HCT116 (cell line): Measurements from ENCODE around the gene WDR37. TPM values are rescaled to one million over a fixed set of nuclear protein-coding genes. Genes with fewer than 3 reads are reported as not detected.

Source experiments
- ATAC-seq: fragments of 200-7000 bp; cut with Tn5 transposase; 2 replicates; pipeline ENCODE4 v1.9.1; 2020; ENCODE audit warnings: mild to moderate bottlenecking, moderate library complexity
- Bru-seq: library from RNA; stranded (reverse); fragments of 400-500 nt; gene quantifications from one replicate; lab custom pipeline; 2021; lab: Mats Ljungman, UMichigan
- BruChase-seq, 2 experiments: library from RNA; stranded (reverse); fragments of 400-500 nt; gene quantifications; one replicate each; lab custom pipeline; 2021; lab: Mats Ljungman, UMichigan
- BruUV-seq: library from RNA; stranded (reverse); fragments of 400-500 nt; replicated peaks from 2 replicates; lab custom pipeline; 2021; lab: Mats Ljungman, UMichigan
- CTCF ChIA-PET: fragments of 300-600 bp; sonication (Branson Sonifier 250); formaldehyde crosslinking; loops from one replicate; lab custom pipeline; 2021; ENCODE audit warnings: antibody characterized with exemption; lab: Charles Lee
- POLR2A ChIA-PET: fragments of 300-600, 350-600 bp; sonication (Branson Sonifier 250); formaldehyde crosslinking; loops from one replicate; lab custom pipeline; 2021; ENCODE audit warnings: antibody characterized with exemption; lab: Charles Lee
- RAD21 ChIA-PET, 2 experiments: fragments of 300-600 bp; sonication (Branson Sonifier 250); formaldehyde crosslinking; loops; one replicate each; lab custom pipeline; 2023; ENCODE audit warnings: low total read pairs in 2 of 2; ENCODE audit not compliant: uncharacterized antibody in 2 of 2, unreplicated experiment in 2 of 2, low non-redundant PET in 1 of 2; lab: Charles Lee
- DNase-seq: peaks from one replicate; pipeline ENCODE4 v3.0.0-alpha.2; 2010; ENCODE audit warnings: low read depth, low spot score
- H2AFZ ChIP-seq: fragments of 200-600 bp; shearing (Covaris generic), sonication (generic); 2 replicates; pipeline ENCODE4 v1.6.1; 2017; ENCODE audit warnings: low read depth, mixed run types, mixed read lengths, antibody characterized with exemption, low read length; ENCODE audit not compliant: poor library complexity, severe bottlenecking
- H3K27ac ChIP-seq: 2 replicates; pipeline ENCODE4 v1.5.1; 2012; ENCODE audit warnings: low read depth, low read length
- H3K27me3 ChIP-seq: fragments of 200-600 bp; sonication (generic); 2 replicates; pipeline ENCODE4 v1.6.1; 2016; ENCODE audit warnings: mixed run types, low read length, mixed read lengths; ENCODE audit not compliant: insufficient read depth
- H3K36me3 ChIP-seq, 2 experiments: fragments of 200-500 bp in 1 of 2; fragments of 200-600 bp in 1 of 2; sonication (Bioruptor generic) in 1 of 2; sonication (generic) in 1 of 2; 2 replicates each; pipeline versions ENCODE4 v1.5.1 to v1.6.1; 2014 to 2016; ENCODE audit warnings: low read length in 2 of 2, inconsistent platforms in 1 of 2, mixed read lengths in 1 of 2, mixed run types in 1 of 2; ENCODE audit not compliant: insufficient read depth in 2 of 2, control insufficient read depth in 1 of 2
- H3K4me1 ChIP-seq, 2 experiments: fragments of 200-600 bp in 1 of 2; sonication (generic) in 1 of 2; 2 replicates each; pipeline versions ENCODE4 v1.5.1 to v1.6.1; 2012 to 2017; ENCODE audit warnings: low read length in 2 of 2, inconsistent platforms in 1 of 2, mild to moderate bottlenecking in 1 of 2, mixed read lengths in 1 of 2, mixed run types in 1 of 2, moderate library complexity in 1 of 2; ENCODE audit not compliant: insufficient read depth in 2 of 2, control insufficient read depth in 1 of 2
- H3K4me2 ChIP-seq: fragments of 200-600 bp; sonication (generic); 2 replicates; pipeline ENCODE4 v1.6.1; 2017; ENCODE audit warnings: mixed run types, low read length, mixed read lengths
- H3K4me3 ChIP-seq, 2 experiments: fragments of 200-600 bp in 1 of 2; sonication (generic) in 1 of 2; replicated peaks in 1 of 2; 2 replicates each; pipeline ENCODE4 v1.5.1; 2011 to 2016; ENCODE audit warnings: low read length in 2 of 2, control low read depth in 1 of 2, low read depth in 1 of 2, mild to moderate bottlenecking in 1 of 2, mixed read lengths in 1 of 2, mixed run types in 1 of 2
- H3K79me2 ChIP-seq: fragments of 200-600 bp; sonication (generic); 2 replicates; pipeline ENCODE4 v1.6.1; 2017; ENCODE audit warnings: mild to moderate bottlenecking, mixed run types, low read length, moderate library complexity, mixed read lengths; ENCODE audit not compliant: insufficient read depth
- H3K9ac ChIP-seq: fragments of 200-600 bp; sonication (generic); 2 replicates; pipeline ENCODE4 v1.6.1; 2016; ENCODE audit warnings: low read length, mixed read lengths
- H3K9me2 ChIP-seq: fragments of 200-600 bp; sonication (generic), shearing (Covaris generic); 2 replicates; pipeline ENCODE4 v1.6.1; 2017; ENCODE audit warnings: mixed run types, mild to moderate bottlenecking, moderate library complexity; ENCODE audit not compliant: insufficient read depth
- H3K9me3 ChIP-seq, 2 experiments: fragments of 200-500 bp in 1 of 2; fragments of 200-600 bp in 1 of 2; sonication (Bioruptor generic) in 1 of 2; sonication (generic) in 1 of 2; 2 replicates each; pipeline ENCODE4 v1.6.1; 2014 to 2017; ENCODE audit warnings: low read length in 2 of 2, mixed read lengths in 2 of 2, inconsistent platforms in 1 of 2, low read depth in 1 of 2, mild to moderate bottlenecking in 1 of 2, mixed run types in 1 of 2, moderate library complexity in 1 of 2; ENCODE audit not compliant: control insufficient read depth in 1 of 2, insufficient read depth in 1 of 2
- H4K20me1 ChIP-seq: fragments of 200-600 bp; sonication (generic), shearing (Covaris generic); 2 replicates; pipeline ENCODE4 v1.6.1; 2017; ENCODE audit warnings: mixed run types, mild to moderate bottlenecking, moderate library complexity; ENCODE audit not compliant: insufficient read depth
- CEBPB ChIP-seq: IDR thresholded peaks from 2 replicates; pipeline ENCODE4 v1.6.1; 2012; ENCODE audit warnings: low read depth
- EGR1 ChIP-seq: IDR thresholded peaks from 2 replicates; pipeline ENCODE4 v1.6.1; 2012; ENCODE audit warnings: low read depth
- ELF1 ChIP-seq: IDR thresholded peaks from 2 replicates; pipeline ENCODE4 v1.6.1; 2012; ENCODE audit warnings: low read depth, borderline replicate concordance
- EZH2 ChIP-seq: fragments of 200-600 bp; sonication (generic); IDR thresholded peaks from 2 replicates; pipeline ENCODE4 v1.6.1; 2017; ENCODE audit warnings: antibody characterized with exemption, mixed run types
- EZH2phosphoT487 ChIP-seq: fragments of 200-600 bp; IDR thresholded peaks from 2 replicates; pipeline ENCODE4 v1.6.1; 2018; ENCODE audit warnings: antibody characterized with exemption, borderline replicate concordance
- FOSL1 ChIP-seq: IDR thresholded peaks from 2 replicates; pipeline ENCODE4 v1.6.1; 2012; ENCODE audit warnings: low read depth
- JUND ChIP-seq: IDR thresholded peaks from 2 replicates; pipeline ENCODE4 v1.6.1; 2012
- MAX ChIP-seq: IDR thresholded peaks from 2 replicates; pipeline ENCODE4 v1.6.1; 2012
- POLR2AphosphoS5 ChIP-seq: IDR thresholded peaks from 2 replicates; pipeline ENCODE4 v1.6.1; 2011; ENCODE audit warnings: mild to moderate bottlenecking, low read depth, low read length, moderate library complexity
- RAD21 ChIP-seq: IDR thresholded peaks from 2 replicates; pipeline ENCODE4 v1.6.1; 2012; ENCODE audit warnings: low read depth, mild to moderate bottlenecking
- SIN3A ChIP-seq: IDR thresholded peaks from 2 replicates; pipeline ENCODE4 v1.6.1; 2012; ENCODE audit warnings: low read depth
- SRF ChIP-seq: IDR thresholded peaks from 2 replicates; pipeline ENCODE4 v1.6.1; 2012; ENCODE audit warnings: low read depth
- TCF7L2 ChIP-seq: IDR thresholded peaks from 2 replicates; pipeline ENCODE4 v1.7.0; 2011; ENCODE audit warnings: borderline replicate concordance, inconsistent platforms; ENCODE audit not compliant: insufficient read depth, insufficient read length; ENCODE audit errors: extremely low read depth
- YY1 ChIP-seq: IDR thresholded peaks from 2 replicates; pipeline ENCODE4 v1.6.1; 2011; ENCODE audit warnings: low read length, low read depth, moderate library complexity, mild to moderate bottlenecking; ENCODE audit not compliant: insufficient replicate concordance; ENCODE audit errors: extremely low read depth
- ZBTB33 ChIP-seq: IDR thresholded peaks from 2 replicates; pipeline ENCODE4 v1.6.1; 2011; ENCODE audit warnings: mild to moderate bottlenecking, low read length, moderate library complexity; ENCODE audit not compliant: insufficient replicate concordance; ENCODE audit errors: extremely low read depth
- ZFX ChIP-seq: fragments of 450-650 bp; IDR thresholded peaks from 2 replicates; pipeline ENCODE4 v1.6.1; 2017
- ZNF274 ChIP-seq: fragments of 200-500 bp; sonication (Bioruptor generic); IDR thresholded peaks from 2 replicates; pipeline ENCODE4 v1.6.1; 2014; ENCODE audit warnings: mild to moderate bottlenecking, low read depth, low read length, inconsistent platforms
- intact Hi-C: fragments of 100-400 bp; cut with micrococcal nuclease; formaldehyde crosslinking; loops from 2 replicates; pipeline ENCODE4 v1.10.0; 2022
- long read RNA-seq: library from polyadenylated mRNA; unstranded; transcript quantifications from one replicate; pipeline ENCODE4 v2.0.0, GENCODE V29; 2021; ENCODE audit not compliant: unreplicated experiment
- polyA plus RNA-seq: library from polyadenylated mRNA; unstranded; fragments of >200 nt; gene quantifications from 2 replicates; pipeline ENCODE4 v1.2.1, GENCODE V29; 2012; ENCODE audit warnings: missing spikeins
- total RNA-seq: library from RNA; stranded (reverse); gene quantifications from one replicate; pipeline ENCODE4 v1.2.1, GENCODE V29; 2021; ENCODE audit not compliant: unreplicated experiment
- TF ChIP-seq, protein P1 (sequence below), 3 experiments: fragments of 200-600 bp in 1 of 3; sonication (generic) in 1 of 3; IDR thresholded peaks in 2 of 3; conservative IDR thresholded peaks in 1 of 3; 2 replicates each; pipeline ENCODE4 v1.5.1; 2012 to 2017; ENCODE audit warnings: low read depth in 2 of 3, low read length in 2 of 3, antibody characterized with exemption in 1 of 3, borderline replicate concordance in 1 of 3, control low read depth in 1 of 3, mild to moderate bottlenecking in 1 of 3, mixed read lengths in 1 of 3, mixed run types in 1 of 3, moderate library complexity in 1 of 3; ENCODE audit not compliant: insufficient read depth in 1 of 3
- TF ChIP-seq, protein P2 (sequence below): IDR thresholded peaks from 2 replicates; pipeline ENCODE4 v1.6.1; 2012

WDR37 gene
- total RNA-seq: 9.1 TPM
- 5.7 and 6.4 TPM in 2 replicates for polyA plus RNA-seq
- Bru-seq, nascent RNA: percentile 64 among the genes with signal in this experiment
- percentile 62 among the genes with signal in this experiment for BruChase-seq, experiment 1, labeled RNA remaining after a 6-hour chase
- BruChase-seq, experiment 2, labeled RNA remaining after a 2-hour chase: percentile 68 among the genes with signal in this experiment
- long read RNA-seq, partial matches to known transcripts: 5 of 19 reads
- long read RNA-seq, other reads (novel, unspliced or antisense): 14 of 19 reads

GRCh38 chr10:1056326-1057105 is at the start of gene WDR37:
TSS of gene WDR37 (plus strand) at chr10:1056385. CDS start at chr10:1072156, 15,771 bp downstream.
- Histone ChIP-seq H4K20me1 (no peaks in the 10 kb centered on the region), H3K4me1 (peaks cover 12 to 16% of the 10 kb centered on the region in 2 experiments; a peak in 3 of 4 replicates), H3K27ac (peak within 1 kb of the TSS; percentile 89), H2AFZ (peak within 1 kb of the TSS; percentile 42), H3K4me3 (peak within 1 kb of the TSS; percentile 80 to 91), H3K27me3 (no peaks in the 10 kb centered on the region), H3K9me2 (no peaks in the 10 kb centered on the region), H3K4me2 (peak within 1 kb of the TSS; percentile 82), H3K9ac (peak within 1 kb of the TSS; percentile 94), H3K36me3 (no peaks in the 10 kb centered on the region; a peak in 2 of 4 replicates), H3K79me2 (peaks cover 90% of the 10 kb centered on the region), H3K9me3 (no peaks in the 10 kb centered on the region)
- CTCF ChIA-PET: no interaction called here
- ATAC-seq: peak; percentile 93
- RAD21 ChIA-PET: no interaction called here
- TF ChIP-seq EGR1 (peak; percentile 57), POLR2AphosphoS5 (peak; percentile 80; the same call in 1 of the 2 replicates), CEBPB (no peak), MAX (peak; percentile 51), EZH2phosphoT487 (no peak), ZNF274 (no peak), JUND (no peak), EZH2 (no peak), TCF7L2 (no peak), ZBTB33 (no peak), SRF (peak; percentile 40; the same call in 1 of the 2 replicates), ELF1 (peak; percentile 75), FOSL1 (no peak), RAD21 (no peak), ZFX (peak; percentile 94), SIN3A (0 out of 2 replicates have a peak, but pooled peaks have one; percentile 1), YY1 (no peak)
- TF ChIP-seq, protein P1, sequence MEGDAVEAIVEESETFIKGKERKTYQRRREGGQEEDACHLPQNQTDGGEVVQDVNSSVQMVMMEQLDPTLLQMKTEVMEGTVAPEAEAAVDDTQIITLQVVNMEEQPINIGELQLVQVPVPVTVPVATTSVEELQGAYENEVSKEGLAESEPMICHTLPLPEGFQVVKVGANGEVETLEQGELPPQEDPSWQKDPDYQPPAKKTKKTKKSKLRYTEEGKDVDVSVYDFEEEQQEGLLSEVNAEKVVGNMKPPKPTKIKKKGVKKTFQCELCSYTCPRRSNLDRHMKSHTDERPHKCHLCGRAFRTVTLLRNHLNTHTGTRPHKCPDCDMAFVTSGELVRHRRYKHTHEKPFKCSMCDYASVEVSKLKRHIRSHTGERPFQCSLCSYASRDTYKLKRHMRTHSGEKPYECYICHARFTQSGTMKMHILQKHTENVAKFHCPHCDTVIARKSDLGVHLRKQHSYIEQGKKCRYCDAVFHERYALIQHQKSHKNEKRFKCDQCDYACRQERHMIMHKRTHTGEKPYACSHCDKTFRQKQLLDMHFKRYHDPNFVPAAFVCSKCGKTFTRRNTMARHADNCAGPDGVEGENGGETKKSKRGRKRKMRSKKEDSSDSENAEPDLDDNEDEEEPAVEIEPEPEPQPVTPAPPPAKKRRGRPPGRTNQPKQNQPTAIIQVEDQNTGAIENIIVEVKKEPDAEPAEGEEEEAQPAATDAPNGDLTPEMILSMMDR (IDR thresholded peaks at IDR 0.05 in 2 of 3, conservative IDR thresholded peaks at IDR 0.05 in 1 of 3; ENCODE audit: borderline replicate concordance in 1 of 3, insufficient read depth in 1 of 3, low read depth in 2 of 3, low read length in 2 of 3): no peak
- TF ChIP-seq, protein P2, sequence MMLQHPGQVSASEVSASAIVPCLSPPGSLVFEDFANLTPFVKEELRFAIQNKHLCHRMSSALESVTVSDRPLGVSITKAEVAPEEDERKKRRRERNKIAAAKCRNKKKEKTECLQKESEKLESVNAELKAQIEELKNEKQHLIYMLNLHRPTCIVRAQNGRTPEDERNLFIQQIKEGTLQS: no peak
- no TSS peak for BruUV-seq
- POLR2A ChIA-PET: no interaction called here
- DNase-seq: no peak
- intact Hi-C loops: loop anchor here (10.0 kb wide), 1 partner anchor 122 kb away; the partner anchor contains the start of gene LARP4B
